ENCODE data around the gene ONECUT1. TPM values are rescaled to one million over a fixed set of nuclear protein-coding genes. Genes with fewer than 3 reads are reported as not detected.

Gene ONECUT1
- total and polyA plus RNA-seq, 10 of the 15 experiments (the other 5 are each of a cell fraction or from before 2014, with no cell fraction given), result 0.28 TPM; not detected in 9

- no peaks in the 10 kb centered on the region for H3K79me2 ChIP-seq (ENCODE audit: control insufficient read depth, insufficient read depth, low read length)
- ChIA-PET SMC1A (ENCODE audit: uncharacterized antibody, unreplicated experiment) (no interaction called here), RAD21 (ENCODE audit: unreplicated experiment) (no interaction called here), CTCF (interaction anchor here (1.1 kb wide), 1 partner anchor 25 kb away, joined by 3 read pairs; no protein-coding TSS in a partner anchor), POLR2A (no interaction called here)
- intact Hi-C loops (cut with micrococcal nuclease; ENCODE audit: unreplicated experiment) (no loop called here), in situ Hi-C loops (cut with MboI) (no loop called here)
- no peak overlapping the region for H2AFZ ChIP-seq (ENCODE audit: control insufficient read depth, low read depth, low read length)
- H3K9ac ChIP-seq (ENCODE audit: control insufficient read depth, insufficient read depth, low read length), result no peak overlapping the region
- H3K27ac ChIP-seq (ENCODE audit: control insufficient read depth, insufficient read depth), result no peak overlapping the region
- BruUV-seq (replicated peaks), result no TSS peak
- ATAC-seq, result no peak
- H3K4me3 ChIP-seq, result no peak overlapping the region
- no peaks in the 10 kb centered on the region for H4K20me1 ChIP-seq (ENCODE audit: control insufficient read depth, insufficient read depth)
- 2% methylated on average over 25 of the region's 25 CpGs for WGBS (ENCODE audit: insufficient coverage, insufficient replicate concordance, low lambda C conversion rate, missing lambda C conversion rate)
- no peak for DNase-seq (ENCODE audit: low read depth, low spot score)
- H3K4me2 ChIP-seq (ENCODE audit: control insufficient read depth, insufficient read depth), result peak overlapping the region; percentile 13; the same call in 1 of the 2 replicates
- TF ChIP-seq EZH2 (IDR thresholded peaks at IDR 0.05; ENCODE audit: borderline replicate concordance, control insufficient read depth, low read depth, low read length), result 0 out of 2 replicates have a peak, but pooled peaks have one; percentile 79
- no peak for TF ChIP-seq EGR1 (IDR thresholded peaks at IDR 0.05; ENCODE audit: borderline replicate concordance in 1 of 2, low read depth in 2 of 2, low read length in 2 of 2)
- H3K4me1 ChIP-seq (ENCODE audit: control insufficient read depth, insufficient read depth, low read length), result no peaks in the 10 kb centered on the region
- H3K27me3 ChIP-seq (replicated peaks in 1 of 2; ENCODE audit: control insufficient read depth in 2 of 2, insufficient read depth in 2 of 2, low read length in 1 of 2), result peaks cover 18 to 40% of the 10 kb centered on the region in 2 experiments
- FAIRE-seq, result no peak
- H3K36me3 ChIP-seq (ENCODE audit: control insufficient read depth in 2 of 2, insufficient read depth in 2 of 2, low read length in 1 of 2), result no peaks in the 10 kb centered on the region
- no peaks in the 10 kb centered on the region; the same call in 2 of the 3 replicates for H3K9me3 ChIP-seq (replicated peaks; ENCODE audit: control insufficient read depth, insufficient read depth, low read length)
These were observed 14.5 kb upstream of the ONECUT1 start for GRCh38 chr15:52804526-52805081.

- intact Hi-C loops (cut with micrococcal nuclease; ENCODE audit: unreplicated experiment), result no loop called here
- Histone ChIP-seq H3K27me3 (replicated peaks in 1 of 2; ENCODE audit: control insufficient read depth in 2 of 2, insufficient read depth in 2 of 2, low read length in 1 of 2) (peaks cover 21 to 44% of the 10 kb centered on the region in 2 experiments), H3K27ac (ENCODE audit: control insufficient read depth, insufficient read depth) (no peak overlapping the region), H4K20me1 (ENCODE audit: control insufficient read depth, insufficient read depth) (no peaks in the 10 kb centered on the region), H2AFZ (ENCODE audit: control insufficient read depth, low read depth, low read length) (no peak overlapping the region), H3K4me2 (ENCODE audit: control insufficient read depth, insufficient read depth) (no peak overlapping the region), H3K79me2 (ENCODE audit: control insufficient read depth, insufficient read depth, low read length) (no peaks in the 10 kb centered on the region), H3K9ac (ENCODE audit: control insufficient read depth, insufficient read depth, low read length) (no peak overlapping the region), H3K36me3 (ENCODE audit: control insufficient read depth in 2 of 2, insufficient read depth in 2 of 2, low read length in 1 of 2) (no peaks in the 10 kb centered on the region), H3K4me1 (ENCODE audit: control insufficient read depth, insufficient read depth, low read length) (no peaks in the 10 kb centered on the region), H3K4me3 (no peak overlapping the region), H3K9me3 (replicated peaks; ENCODE audit: control insufficient read depth, insufficient read depth, low read length) (no peaks in the 10 kb centered on the region; the same call in 2 of the 3 replicates)
- RAD21 ChIA-PET (ENCODE audit: unreplicated experiment), result no interaction called here
- in situ Hi-C loops (cut with MboI), result no loop called here
- CTCF ChIA-PET, result no interaction called here
- WGBS (ENCODE audit: insufficient coverage, insufficient replicate concordance, low lambda C conversion rate, missing lambda C conversion rate), result 12% methylated on average over 46 of the region's 49 CpGs
- ATAC-seq (no peak), DNase-seq (ENCODE audit: low read depth, low spot score) (no peak), FAIRE-seq (no peak)
- SMC1A ChIA-PET (ENCODE audit: uncharacterized antibody, unreplicated experiment), result no interaction called here
- TF ChIP-seq SUZ12 (IDR thresholded peaks at IDR 0.05; ENCODE audit: unreplicated experiment), result peak; percentile 65
- TF ChIP-seq RELA (IDR thresholded peaks at IDR 0.05; ENCODE audit: borderline replicate concordance, partially characterized antibody), result no peak
- POLR2A ChIA-PET, result no interaction called here
- BruUV-seq (replicated peaks), result no TSS peak
These were observed 13.6 kb upstream of the ONECUT1 start for GRCh38 chr15:52803467-52804306.
